Measurements from ENCODE around the gene SPINT2.

DNA sequence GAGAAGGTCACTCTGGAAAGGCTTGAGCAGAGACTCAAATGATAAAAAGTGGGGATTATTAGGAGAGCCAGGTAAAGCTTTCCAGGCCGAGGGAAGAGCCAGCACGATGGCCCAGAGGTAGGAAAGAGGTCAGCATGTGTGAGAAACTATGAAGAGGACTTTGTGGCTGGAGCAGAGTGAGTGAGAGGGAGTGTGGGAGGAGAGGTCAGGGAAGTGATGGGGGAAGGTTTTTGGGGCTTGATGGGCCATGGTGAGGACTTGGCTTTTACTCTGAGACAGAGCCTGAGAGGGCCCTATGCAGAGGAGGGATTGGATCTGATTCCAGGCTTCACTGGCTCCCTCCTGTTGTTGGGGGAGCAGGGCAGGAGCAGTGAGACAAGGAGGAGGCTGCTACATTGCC is 76.6 kb downstream of the SPINT2 start:
- TF ChIP-seq, protein P1, sequence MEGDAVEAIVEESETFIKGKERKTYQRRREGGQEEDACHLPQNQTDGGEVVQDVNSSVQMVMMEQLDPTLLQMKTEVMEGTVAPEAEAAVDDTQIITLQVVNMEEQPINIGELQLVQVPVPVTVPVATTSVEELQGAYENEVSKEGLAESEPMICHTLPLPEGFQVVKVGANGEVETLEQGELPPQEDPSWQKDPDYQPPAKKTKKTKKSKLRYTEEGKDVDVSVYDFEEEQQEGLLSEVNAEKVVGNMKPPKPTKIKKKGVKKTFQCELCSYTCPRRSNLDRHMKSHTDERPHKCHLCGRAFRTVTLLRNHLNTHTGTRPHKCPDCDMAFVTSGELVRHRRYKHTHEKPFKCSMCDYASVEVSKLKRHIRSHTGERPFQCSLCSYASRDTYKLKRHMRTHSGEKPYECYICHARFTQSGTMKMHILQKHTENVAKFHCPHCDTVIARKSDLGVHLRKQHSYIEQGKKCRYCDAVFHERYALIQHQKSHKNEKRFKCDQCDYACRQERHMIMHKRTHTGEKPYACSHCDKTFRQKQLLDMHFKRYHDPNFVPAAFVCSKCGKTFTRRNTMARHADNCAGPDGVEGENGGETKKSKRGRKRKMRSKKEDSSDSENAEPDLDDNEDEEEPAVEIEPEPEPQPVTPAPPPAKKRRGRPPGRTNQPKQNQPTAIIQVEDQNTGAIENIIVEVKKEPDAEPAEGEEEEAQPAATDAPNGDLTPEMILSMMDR (IDR thresholded peaks at IDR 0.05) = no peak
- no peak for TF ChIP-seq EZH2 (IDR thresholded peaks at IDR 0.05)
